SK-N-SH (cell line): ENCODE data around the gene PRDX4. TPM values are rescaled to one million over a fixed set of nuclear protein-coding genes. Genes with fewer than 3 reads are reported as not detected.

Source experiments
- CTCF ChIA-PET: fragments of 300-600, 350-600 bp; formaldehyde crosslinking; extraction: SDS; loops from one replicate; lab custom pipeline; 2021; lab: Yijun Ruan, JAX
- POLR2A ChIA-PET: fragments of 350-600 bp; sonication (Branson Sonifier 250); formaldehyde crosslinking; extraction: SDS; loops from one replicate; lab custom pipeline; 2020; ENCODE audit warnings: antibody characterized with exemption, inconsistent platforms; lab: Yijun Ruan, JAX
- DNase-seq: peaks from one replicate; pipeline ENCODE4 v3.0.0; 2012
- H2AFZ ChIP-seq: fragments of 200-600 bp; sonication (generic); 2 replicates; pipeline ENCODE4 v1.8.1; 2016; ENCODE audit warnings: antibody characterized with exemption, mild to moderate bottlenecking, low read depth
- H3F3A ChIP-seq: fragments of 200-600 bp; sonication (generic); replicated peaks from 2 replicates; pipeline ENCODE3; 2016; ENCODE audit warnings: antibody characterized with exemption, mild to moderate bottlenecking; ENCODE audit not compliant: insufficient read depth
- H3K27ac ChIP-seq, 2 experiments: fragments of 200-500 bp in 1 of 2; fragments of 200-600 bp in 1 of 2; sonication (Bioruptor generic) in 1 of 2; sonication (generic), shearing (Covaris generic) in 1 of 2; 2 replicates each; pipeline versions ENCODE4 v1.5.1 to v1.6.1; 2014 to 2016; ENCODE audit warnings: low read depth in 2 of 2, inconsistent platforms in 1 of 2, low read length in 1 of 2, mild to moderate bottlenecking in 1 of 2, mixed read lengths in 1 of 2
- H3K27me3 ChIP-seq: fragments of 200-600 bp; sonication (generic), shearing (Covaris generic); 2 replicates; pipeline ENCODE4 v1.6.1; 2016; ENCODE audit warnings: mixed run types; ENCODE audit not compliant: insufficient read depth
- H3K36me3 ChIP-seq, 2 experiments: fragments of 200-500 bp in 1 of 2; fragments of 200-600 bp in 1 of 2; sonication (Bioruptor generic) in 1 of 2; sonication (generic) in 1 of 2; replicated peaks in 1 of 2; 2 replicates each; pipeline versions ENCODE3 to v1.5.1; 2014 to 2016; ENCODE audit warnings: low read length in 1 of 2, mild to moderate bottlenecking in 1 of 2; ENCODE audit not compliant: insufficient read depth in 2 of 2, control insufficient read depth in 1 of 2
- H3K4me1 ChIP-seq, 2 experiments: fragments of 200-500 bp in 1 of 2; fragments of 200-600 bp in 1 of 2; sonication (Bioruptor generic) in 1 of 2; sonication (generic), shearing (Covaris generic) in 1 of 2; 2 replicates each; pipeline versions ENCODE4 v1.5.1 to v1.6.1; 2014 to 2016; ENCODE audit warnings: low read depth in 1 of 2, low read length in 1 of 2, mixed run types in 1 of 2; ENCODE audit not compliant: insufficient read depth in 2 of 2, control insufficient read depth in 1 of 2
- H3K4me2 ChIP-seq: fragments of 200-600 bp; sonication (generic), shearing (Covaris generic); 2 replicates; pipeline ENCODE4 v1.6.1; 2017; ENCODE audit warnings: mixed run types
- H3K4me3 ChIP-seq, 2 experiments: fragments of 200-500 bp in 1 of 2; fragments of 200-600 bp in 1 of 2; sonication (Bioruptor generic) in 1 of 2; sonication (generic), shearing (Covaris generic) in 1 of 2; 2 replicates each; pipeline versions ENCODE4 v1.5.1 to v1.8.1; 2014 to 2016; ENCODE audit warnings: low read depth in 2 of 2, inconsistent platforms in 1 of 2, low read length in 1 of 2, mild to moderate bottlenecking in 1 of 2, mixed read lengths in 1 of 2, moderate library complexity in 1 of 2
- H3K79me2 ChIP-seq: fragments of 200-600 bp; sonication (generic); 2 replicates; pipeline ENCODE4 v1.8.1; 2017; ENCODE audit warnings: mild to moderate bottlenecking; ENCODE audit not compliant: insufficient read depth
- H3K9ac ChIP-seq: fragments of 200-600 bp; sonication (generic); 2 replicates; pipeline ENCODE4 v1.6.1; 2017; ENCODE audit warnings: mixed run types
- H3K9me2 ChIP-seq: fragments of 200-600 bp; sonication (generic); 2 replicates; pipeline ENCODE4 v1.6.1; 2017; ENCODE audit warnings: mixed run types
- H3K9me3 ChIP-seq: fragments of 200-600 bp; sonication (generic); 2 replicates; pipeline ENCODE4 v1.6.1; 2017; ENCODE audit warnings: mixed run types, mild to moderate bottlenecking, moderate library complexity
- H4K20me1 ChIP-seq: fragments of 200-600 bp; sonication (generic); 2 replicates; pipeline ENCODE4 v1.6.1; 2017; ENCODE audit warnings: mild to moderate bottlenecking, mixed run types; ENCODE audit not compliant: insufficient read depth
- CHD2 ChIP-seq: fragments of 150-350 bp; IDR thresholded peaks from 2 replicates; pipeline ENCODE4 v1.6.1; 2018; ENCODE audit warnings: low read length; ENCODE audit not compliant: partially characterized antibody
- ELF1 ChIP-seq: IDR thresholded peaks from 2 replicates; pipeline ENCODE4 v1.4.0; 2012
- FOSL2 ChIP-seq: IDR thresholded peaks from 2 replicates; pipeline ENCODE4 v1.4.0; 2012; ENCODE audit warnings: low read depth, mild to moderate bottlenecking, moderate library complexity, borderline replicate concordance
- FOXM1 ChIP-seq: IDR thresholded peaks from 2 replicates; pipeline ENCODE4 v1.4.0; 2012; ENCODE audit warnings: low read depth, mild to moderate bottlenecking
- GABPA ChIP-seq: IDR thresholded peaks from 2 replicates; pipeline ENCODE4 v1.4.0; 2012; ENCODE audit warnings: low read depth, mild to moderate bottlenecking
- MAX ChIP-seq: IDR thresholded peaks from 2 replicates; pipeline ENCODE4 v1.4.0; 2012; ENCODE audit warnings: low read depth
- MXI1 ChIP-seq: IDR thresholded peaks from 2 replicates; pipeline ENCODE4 v1.6.1; 2012; ENCODE audit warnings: mild to moderate bottlenecking, low read depth, low read length, improper control_type of control experiment
- PBX3 ChIP-seq: IDR thresholded peaks from 2 replicates; pipeline ENCODE4; 2012
- REST ChIP-seq: IDR thresholded peaks from 2 replicates; pipeline ENCODE4 v1.6.1; 2012; ENCODE audit warnings: mild to moderate bottlenecking, low read depth, low read length, moderate library complexity
- TEAD4 ChIP-seq: IDR thresholded peaks from 2 replicates; pipeline ENCODE4 v1.4.0; 2012; ENCODE audit warnings: mild to moderate bottlenecking, borderline replicate concordance; ENCODE audit not compliant: insufficient read depth
- USF2 ChIP-seq: fragments of 150-350 bp; IDR thresholded peaks from 2 replicates; pipeline ENCODE4 v1.6.1; 2017; ENCODE audit warnings: antibody characterized with exemption, low read length, low read depth, borderline replicate concordance
- WGBS: methylation state at CpG from one replicate; pipeline ENCODE4 v1.1.6; 2017; ENCODE audit warnings: low lambda C conversion rate; 5-methylcytosine and 5-hydroxymethylcytosine counted together
- polyA plus RNA-seq, 3 experiments: library from polyadenylated mRNA; depleted of rRNA; stranded (reverse); fragments of >200 nt; gene quantifications; 2 replicates each; pipeline ENCODE4 v1.2.3, GENCODE V29; 2012

PRDX4 gene
- polyA plus RNA-seq, 1 of the 3 experiments (the other 2 are of a cell fraction), result 140 TPM

- Histone ChIP-seq H3K4me2 (no peak overlapping the region), H3K27ac (no peak overlapping the region), H3K9me3 (no peaks in the 10 kb centered on the region), H3K4me1 (no peaks in the 10 kb centered on the region), H3K9me2 (no peaks in the 10 kb centered on the region), H3K27me3 (0 out of 2 replicates have a peak, but pooled peaks cover 6% of the 10 kb centered on the region), H2AFZ (no peak overlapping the region), H3K9ac (no peak overlapping the region), H3F3A (no peaks in the 10 kb centered on the region), H4K20me1 (no peaks in the 10 kb centered on the region), H3K4me3 (no peak overlapping the region), H3K36me3 (no peaks in the 10 kb centered on the region), H3K79me2 (no peaks in the 10 kb centered on the region)
- TF ChIP-seq MAX (no peak), TEAD4 (no peak), CHD2 (no peak), PBX3 (no peak), GABPA (no peak), USF2 (no peak), MXI1 (no peak)
- WGBS, result 19% methylated on average over 5 of the region's 5 CpGs
- CTCF ChIA-PET, result no interaction called here
- no peak for DNase-seq
- POLR2A ChIA-PET, result no interaction called here
Observed at GRCh38 chrX:23621621-23622265, 45.5 kb upstream of the PRDX4 start.

- H3K9me2 ChIP-seq, result no peaks in the 10 kb centered on the region
- no peaks in the 10 kb centered on the region for H3K9me3 ChIP-seq
- TF ChIP-seq REST (no peak), ELF1 (no peak), MAX (no peak), FOXM1 (no peak), FOSL2 (no peak), TEAD4 (no peak)
- TF ChIP-seq, all 33 proteins: peak for 0
- H3K4me3 ChIP-seq, result no peak overlapping the region
- no peaks in the 10 kb centered on the region for H3K4me1 ChIP-seq
- no peaks in the 10 kb centered on the region for H3K36me3 ChIP-seq
- no peak overlapping the region for H3K4me2 ChIP-seq
- H4K20me1 ChIP-seq, result no peaks in the 10 kb centered on the region
- no peaks in the 10 kb centered on the region for H3K79me2 ChIP-seq
- ChIA-PET CTCF (interaction anchor here (1.0 kb wide), 1 partner anchor 1639 kb away, joined by 3 read pairs; no protein-coding TSS in a partner anchor), POLR2A (no interaction called here)
- H3K27ac ChIP-seq, result no peak overlapping the region
- no peak overlapping the region for H2AFZ ChIP-seq
- H3K9ac ChIP-seq, result no peak overlapping the region
- 21% methylated on average over 4 of the region's 4 CpGs for WGBS
- H3F3A ChIP-seq, result no peaks in the 10 kb centered on the region
- DNase-seq, result no peak
- peaks cover 15% of the 10 kb centered on the region; the same call in 1 of the 2 replicates for H3K27me3 ChIP-seq
Observed at GRCh38 chrX:23623797-23624196, 43.5 kb upstream of the PRDX4 start.
